HepG2 (cell line): Measurements from ENCODE around the gene KIAA2012. TPM values are rescaled to one million over a fixed set of nuclear protein-coding genes. Genes with fewer than 3 reads are reported as not detected.

Experiments
- DPF2 ChIP-seq: sonication (generic); formaldehyde crosslinking; IDR thresholded peaks from 2 replicates; pipeline ENCODE4 v1.4.0; 2020; ENCODE audit warnings: mild to moderate bottlenecking, low read depth, missing genetic modification reagents, borderline replicate concordance
- GPBP1L1 ChIP-seq: sonication (generic); formaldehyde crosslinking; IDR thresholded peaks from 2 replicates; pipeline ENCODE4 v1.5.0; 2020; ENCODE audit warnings: mild to moderate bottlenecking, missing genetic modification reagents
- IRF9 ChIP-seq: sonication (generic); formaldehyde crosslinking; IDR thresholded peaks from 2 replicates; pipeline ENCODE4 v1.8.0; 2022; ENCODE audit warnings: missing genetic modification reagents, mild to moderate bottlenecking, borderline replicate concordance
- PBX2 ChIP-seq: IDR thresholded peaks from 2 replicates; pipeline ENCODE4 v1.6.1; 2016; ENCODE audit warnings: control low read depth
- SIN3A ChIP-seq: IDR thresholded peaks from 2 replicates; pipeline ENCODE4 v1.6.1; 2011; ENCODE audit warnings: low read depth, mild to moderate bottlenecking, control low read depth, low read length, borderline replicate concordance
- TRIM22 ChIP-seq: fragments of 450-650 bp; IDR thresholded peaks from 2 replicates; pipeline ENCODE4 v1.6.1; 2017
- ZBTB2 ChIP-seq: sonication (generic); formaldehyde crosslinking; IDR thresholded peaks from 2 replicates; pipeline ENCODE4 v1.8.0; 2022; ENCODE audit warnings: low read depth, missing genetic modification reagents
- ZNF501 ChIP-seq: sonication (generic); formaldehyde crosslinking; IDR thresholded peaks from 2 replicates; pipeline ENCODE4 v1.5.1; 2020; ENCODE audit warnings: mild to moderate bottlenecking, moderate library complexity, missing genetic modification reagents
- ZSCAN9 ChIP-seq: IDR thresholded peaks from 2 replicates; pipeline ENCODE4 v1.6.1; 2016; ENCODE audit warnings: borderline replicate concordance
- polyA plus RNA-seq, 8 experiments: library from polyadenylated mRNA; depleted of rRNA in 3 of 8; stranded (reverse) in 7 of 8; unstranded in 1 of 8; fragments of >200 nt; fragmentation: Illumina TruSeq in 4 of 8; extraction: Trizol in 4 of 8; gene quantifications; 2 replicates each; pipeline versions ENCODE4 v1.2.1 to v1.2.3, GENCODE V29; 2011 to 2016; ENCODE audit warnings: low read depth in 4 of 8, missing spikeins in 1 of 8, mixed read lengths in 1 of 8; ENCODE audit not compliant: insufficient read depth in 1 of 8
- total RNA-seq, 5 experiments: library from RNA; depleted of rRNA; stranded (reverse); fragments of >200 nt; fragmentation: Illumina TruSeq; extraction: Trizol; gene quantifications; 2 replicates each; pipeline ENCODE4 v1.2.3, GENCODE V29; 2016; ENCODE audit warnings: low read depth in 1 of 5

KIAA2012 gene
- total and polyA plus RNA-seq, 2 of the 13 experiments (the other 11 are each of a cell fraction or from before 2014, with no cell fraction given) = not detected

- no peak for TF ChIP-seq ZNF501 (CRISPR knock-in tag)
- TF ChIP-seq IRF9 (CRISPR knock-in tag) = no peak
- no peak for TF ChIP-seq ZBTB2 (CRISPR knock-in tag)
- TF ChIP-seq TRIM22 = no peak
- TF ChIP-seq SIN3A = no peak
- no peak for TF ChIP-seq ZSCAN9
- TF ChIP-seq PBX2 (CRISPR knock-in tag) = no peak
- TF ChIP-seq GPBP1L1 (CRISPR knock-in tag) = no peak
- no peak for TF ChIP-seq DPF2 (CRISPR knock-in tag)
These were observed 33.6 kb upstream of the KIAA2012 start (continued) for GRCh38 chr2:202039278-202040078.
